GM12878 (cell line): ENCODE results near the gene TNS4. TPM values are rescaled to one million over a fixed set of nuclear protein-coding genes. Genes with fewer than 3 reads are reported as not detected.
A peak's percentile ranks its signal among the peaks of the same experiment; 100 is the strongest.

Source experiments
- ATAC-seq: fragments of 200-7000 bp; cut with Tn5 transposase; 3 replicates; pipeline ENCODE4 v1.9.1; 2020; ENCODE audit warnings: mild to moderate bottlenecking, moderate library complexity
- BruUV-seq: library from RNA; stranded (reverse); fragments of 400-500 nt; replicated peaks from 2 replicates; lab custom pipeline; 2021; lab: Mats Ljungman, UMichigan
- CTCF ChIA-PET: fragments of 300-600 bp; sonication (Branson Sonifier 250); formaldehyde crosslinking; extraction: SDS; loops from one replicate; lab custom pipeline; 2021; ENCODE audit warnings: inconsistent platforms; lab: Yijun Ruan, JAX
- POLR2A ChIA-PET: fragments of 350-600 bp; formaldehyde crosslinking; extraction: SDS; loops from one replicate; lab custom pipeline; 2021; ENCODE audit warnings: inconsistent platforms; lab: Charles Lee
- RAD21 ChIA-PET: fragments of 300-600 bp; sonication (Branson Sonifier 250); formaldehyde crosslinking; loops from one replicate; lab custom pipeline; 2023; ENCODE audit warnings: antibody characterized with exemption; ENCODE audit not compliant: unreplicated experiment; lab: Charles Lee
- SMC1A ChIA-PET: fragments of 300-600 bp; sonication (Branson Sonifier 250); formaldehyde crosslinking; loops from one replicate; lab custom pipeline; 2023; ENCODE audit not compliant: unreplicated experiment, uncharacterized antibody; lab: Charles Lee
- DNase-seq: peaks from one replicate; pipeline ENCODE4 v3.0.0-alpha.2; 2011; ENCODE audit warnings: low read depth, low spot score
- FAIRE-seq: peaks from 3 replicates; lab custom pipeline; 2011; peaks lifted over from hg19 to GRCh38; lab: Jason Lieb, UNC
- H2AFZ ChIP-seq: 2 replicates; pipeline ENCODE4 v1.6.0; 2011; ENCODE audit warnings: low read depth, low read length, control low read depth; ENCODE audit not compliant: control insufficient read depth
- H3K27ac ChIP-seq: 2 replicates; pipeline ENCODE4 v1.5.1; 2011; ENCODE audit warnings: control low read depth; ENCODE audit not compliant: control insufficient read depth, insufficient read depth
- H3K27me3 ChIP-seq, 2 experiments: replicated peaks in 1 of 2; 2 replicates each; pipeline versions ENCODE4 v1.6.0 to v1.6.1; 2011; ENCODE audit warnings: low read length in 1 of 2; ENCODE audit not compliant: control insufficient read depth in 2 of 2, insufficient read depth in 2 of 2
- H3K36me3 ChIP-seq, 2 experiments: 2 replicates each; pipeline ENCODE4 v1.5.1; 2011; ENCODE audit warnings: low read length in 1 of 2; ENCODE audit not compliant: control insufficient read depth in 2 of 2, insufficient read depth in 2 of 2
- H3K4me1 ChIP-seq: 2 replicates; pipeline ENCODE4 v1.6.1; 2011; ENCODE audit warnings: mild to moderate bottlenecking, low read length, moderate library complexity, mixed read lengths; ENCODE audit not compliant: control insufficient read depth, insufficient read depth
- H3K4me2 ChIP-seq: 2 replicates; pipeline ENCODE4 v1.6.0; 2011; ENCODE audit warnings: control low read depth; ENCODE audit not compliant: control insufficient read depth, insufficient read depth
- H3K4me3 ChIP-seq: fragments of 200-600 bp; sonication (generic); 2 replicates; pipeline ENCODE4 v1.5.1; 2016
- H3K79me2 ChIP-seq: 2 replicates; pipeline ENCODE4 v1.6.0; 2011; ENCODE audit warnings: low read length; ENCODE audit not compliant: control insufficient read depth, insufficient read depth
- H3K9ac ChIP-seq: 2 replicates; pipeline ENCODE4 v1.8.0; 2011; ENCODE audit warnings: low read length, control low read depth, mixed read lengths; ENCODE audit not compliant: control insufficient read depth, insufficient read depth
- H3K9me3 ChIP-seq: replicated peaks from 3 replicates; pipeline ENCODE4 v1.5.1; 2011; ENCODE audit warnings: mild to moderate bottlenecking, low read length; ENCODE audit not compliant: control insufficient read depth, insufficient read depth
- H4K20me1 ChIP-seq: 2 replicates; pipeline ENCODE4 v1.6.0; 2011; ENCODE audit not compliant: control insufficient read depth, insufficient read depth
- CHD2 ChIP-seq: IDR thresholded peaks from 2 replicates; pipeline ENCODE4 v1.6.1; 2011; ENCODE audit warnings: low read depth, low read length, improper control_type of control experiment, borderline replicate concordance
- E4F1 ChIP-seq: fragments of 450-650 bp; IDR thresholded peaks from 2 replicates; pipeline ENCODE4 v1.6.1; 2018; ENCODE audit warnings: borderline replicate concordance, mild to moderate bottlenecking; ENCODE audit not compliant: partially characterized antibody
- JUND ChIP-seq: IDR thresholded peaks from 2 replicates; pipeline ENCODE4 v1.6.1; 2012; ENCODE audit warnings: low read depth, mild to moderate bottlenecking, low read length, improper control_type of control experiment, moderate library complexity
- MEF2A ChIP-seq: IDR thresholded peaks from 2 replicates; pipeline ENCODE4 v1.6.1; 2011; ENCODE audit warnings: low read depth, mild to moderate bottlenecking, low read length, moderate library complexity; ENCODE audit not compliant: insufficient read depth
- MTA3 ChIP-seq: IDR thresholded peaks from 2 replicates; pipeline ENCODE4 v1.6.1; 2012; ENCODE audit warnings: low read length, inconsistent platforms, borderline replicate concordance
- ZNF207 ChIP-seq: fragments of 450-650 bp; IDR thresholded peaks from 2 replicates; pipeline ENCODE4 v1.6.1; 2014; ENCODE audit warnings: antibody characterized with exemption, mild to moderate bottlenecking, borderline replicate concordance
- WGBS: methylation state at CpG from one replicate; pipeline ENCODE4 v1.1.6; 2016; ENCODE audit warnings: low lambda C conversion rate; ENCODE audit not compliant: insufficient replicate concordance, insufficient coverage; ENCODE audit errors: missing lambda C conversion rate; 5-methylcytosine and 5-hydroxymethylcytosine counted together
- in situ Hi-C: fragments of 300-500 bp; cut with MboI; formaldehyde crosslinking; loops from 9 replicates; pipeline ENCODE4 v1.14.3; 2018; ENCODE audit warnings: mixed read lengths
- intact Hi-C: fragments of 100-400 bp; cut with micrococcal nuclease; formaldehyde crosslinking; loops from one replicate; pipeline ENCODE4 v1.14.2; 2022; ENCODE audit not compliant: unreplicated experiment
- polyA plus RNA-seq, 11 experiments: library from polyadenylated mRNA; depleted of rRNA in 4 of 11; unstranded in 6 of 11; stranded (reverse) in 5 of 11; fragments of >200 nt; fragmentation: Nextera tagmentation in 4 of 11; fragmentation: Illumina TruSeq in 1 of 11; extraction: Ambion mirVana in 4 of 11; extraction: Trizol in 1 of 11; gene quantifications; 1 replicate in 1 of 11; 2 replicates in 10 of 11; pipeline versions ENCODE4 v1.2.1 to v1.2.3, GENCODE V29; 2011 to 2016; ENCODE audit warnings: inconsistent platforms in 2 of 11, missing spikeins in 2 of 11, low read depth in 1 of 11
- total RNA-seq, 4 experiments: library from RNA; depleted of rRNA in 3 of 4; stranded (reverse); fragments of >200 nt in 3 of 4; fragmentation: Illumina TruSeq in 1 of 4; extraction: Trizol in 1 of 4; gene quantifications; 2 replicates each; pipeline versions ENCODE4 v1.2.1 to v1.2.3, GENCODE V29; 2013 to 2021

The TNS4 gene
- total and polyA plus RNA-seq, 10 of the 15 experiments (the other 5 are each of a cell fraction or from before 2014, with no cell fraction given), result 0.10 to 0.90 (median 0.68) TPM; not detected in 2

GRCh38 chr17:40534371-40535189 lies 33.2 kb upstream of the TNS4 start (continued):
- peak; percentile 39 for TF ChIP-seq E4F1
- TF ChIP-seq MEF2A, result no peak
- no peak for TF ChIP-seq MTA3

- peaks cover 60% of the 10 kb centered on the region for H3K4me1 ChIP-seq
- no peak overlapping the region for H3K9ac ChIP-seq
- peak overlapping the region; percentile 24 for H3K4me2 ChIP-seq
- H3K27ac ChIP-seq, result no peak overlapping the region
- no peaks in the 10 kb centered on the region for H3K36me3 ChIP-seq
- RAD21 ChIA-PET, result interaction anchor here (0.6 to 16.5 kb wide), 34 partner anchors 9 to 285 kb away, joined by 3 to 514 read pairs (median 6); partner anchors contain the start of genes CCR7, GJD3, IGFBP4 and TOP2A
- SMC1A ChIA-PET, result interaction anchor here (0.6 to 15.5 kb wide), 31 partner anchors 9 to 323 kb away, joined by 3 to 430 read pairs (median 10); partner anchors contain the start of genes CCR7, IGFBP4, TNS4 and TOP2A
- ATAC-seq, result no peak; the same call in 2 of the 3 replicates
- BruUV-seq, result no TSS peak
- in situ Hi-C loops, result loop anchor here (5.0 to 25.0 kb wide), 2 partner anchors 97 to 177 kb away; partner anchors contain the start of gene IGFBP4
- no peak overlapping the region; the same call in 1 of the 2 replicates for H2AFZ ChIP-seq
- H3K79me2 ChIP-seq, result no peaks in the 10 kb centered on the region
- CTCF ChIA-PET, result interaction anchor here (0.7 to 19.2 kb wide), 28 partner anchors 10 to 1129 kb away, joined by 3 to 318 read pairs (median 12); partner anchors contain the start of genes CCR7, GJD3, IGFBP4 and RARA
- H3K9me3 ChIP-seq, result no peaks in the 10 kb centered on the region
- 59% methylated on average over 4 of the region's 4 CpGs for WGBS
- no peak for FAIRE-seq
- DNase-seq, result no peak
- no peak overlapping the region for H3K4me3 ChIP-seq
- H4K20me1 ChIP-seq, result no peaks in the 10 kb centered on the region
- 0 out of 2 replicates have a peak, but pooled peaks have one; percentile 14 for TF ChIP-seq ZNF207
- peak; percentile 7; the same call in 1 of the 2 replicates for TF ChIP-seq CHD2
- TF ChIP-seq JUND, result no peak
- TF ChIP-seq, all 136 proteins: peak for 2
- intact Hi-C loops, result loop anchor here (1.0 to 5.0 kb wide), 4 partner anchors 93 to 232 kb away; no protein-coding TSS in a partner anchor
- POLR2A ChIA-PET, result interaction anchor here (0.6 to 7.0 kb wide), 19 partner anchors 8 to 174 kb away, joined by 3 to 63 read pairs (median 9); partner anchors contain the start of genes IGFBP4 and TOP2A
- H3K27me3 ChIP-seq, result no peaks in the 10 kb centered on the region
Measured at GRCh38 chr17:40533896-40534295, 32.5 kb upstream of the TNS4 start.
